GM12874 (cell line): ENCODE data around the gene SREBF2.

Source experiments
- TF ChIP-seq, protein P1 (sequence below): IDR thresholded peaks from 2 replicates; pipeline ENCODE4 v1.5.1; 2011; ENCODE audit warnings: low read depth, mild to moderate bottlenecking, control low read depth, low read length, moderate library complexity; ENCODE audit not compliant: insufficient read depth

The SREBF2 gene

GRCh38 chr22:41907436-41908401 lies 74.8 kb downstream of the SREBF2 start:
- TF ChIP-seq, protein P1, sequence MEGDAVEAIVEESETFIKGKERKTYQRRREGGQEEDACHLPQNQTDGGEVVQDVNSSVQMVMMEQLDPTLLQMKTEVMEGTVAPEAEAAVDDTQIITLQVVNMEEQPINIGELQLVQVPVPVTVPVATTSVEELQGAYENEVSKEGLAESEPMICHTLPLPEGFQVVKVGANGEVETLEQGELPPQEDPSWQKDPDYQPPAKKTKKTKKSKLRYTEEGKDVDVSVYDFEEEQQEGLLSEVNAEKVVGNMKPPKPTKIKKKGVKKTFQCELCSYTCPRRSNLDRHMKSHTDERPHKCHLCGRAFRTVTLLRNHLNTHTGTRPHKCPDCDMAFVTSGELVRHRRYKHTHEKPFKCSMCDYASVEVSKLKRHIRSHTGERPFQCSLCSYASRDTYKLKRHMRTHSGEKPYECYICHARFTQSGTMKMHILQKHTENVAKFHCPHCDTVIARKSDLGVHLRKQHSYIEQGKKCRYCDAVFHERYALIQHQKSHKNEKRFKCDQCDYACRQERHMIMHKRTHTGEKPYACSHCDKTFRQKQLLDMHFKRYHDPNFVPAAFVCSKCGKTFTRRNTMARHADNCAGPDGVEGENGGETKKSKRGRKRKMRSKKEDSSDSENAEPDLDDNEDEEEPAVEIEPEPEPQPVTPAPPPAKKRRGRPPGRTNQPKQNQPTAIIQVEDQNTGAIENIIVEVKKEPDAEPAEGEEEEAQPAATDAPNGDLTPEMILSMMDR, result no peak

DNA sequence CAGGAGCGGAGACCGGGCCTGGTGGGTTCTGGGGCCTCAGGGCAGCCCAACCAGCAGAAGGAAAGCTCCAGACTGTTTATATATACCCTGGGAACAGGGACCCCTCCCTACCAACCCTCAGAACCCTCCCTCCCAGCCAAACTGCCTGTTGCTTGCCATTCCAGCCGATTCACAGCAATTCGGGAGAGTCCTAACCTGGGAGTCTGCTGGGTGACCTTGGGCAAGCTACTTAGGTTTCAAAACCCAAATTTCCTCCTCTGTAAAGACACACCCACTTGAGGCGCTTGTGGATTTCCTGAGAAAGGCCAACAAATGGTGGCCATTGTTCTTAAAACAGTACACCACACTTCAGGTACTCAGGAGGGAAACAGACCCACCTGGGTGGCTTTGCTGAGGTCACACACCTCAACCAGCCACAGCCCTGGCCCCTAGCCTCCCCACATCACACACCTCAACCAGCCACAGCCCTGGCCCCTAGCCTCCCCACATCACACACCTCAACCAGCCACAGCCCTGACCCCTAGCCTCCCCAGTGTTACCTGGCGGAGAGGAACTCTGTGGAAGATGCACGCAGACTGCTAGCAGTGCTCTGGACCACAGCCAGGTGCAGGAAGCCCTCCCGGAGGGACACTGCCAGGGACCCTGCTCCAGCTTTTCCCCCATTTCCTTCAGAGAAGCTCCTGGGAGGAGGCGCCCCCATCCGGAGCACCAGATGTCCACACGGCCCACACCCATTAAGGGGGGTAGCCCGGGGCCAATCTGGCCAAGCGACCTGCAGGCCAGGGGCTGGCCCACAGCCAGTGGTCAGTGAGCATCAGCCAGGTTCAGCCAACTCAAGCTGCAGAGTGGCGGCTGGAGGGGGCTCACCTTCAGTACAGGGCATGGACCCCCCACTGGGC lies 75.8 kb downstream of the SREBF2 start:
- TF ChIP-seq, protein P1, result no peak

GRCh38 chr22:41909310-41910049 lies 76.6 kb downstream of the SREBF2 start:
- TF ChIP-seq, protein P1, result no peak

DNA sequence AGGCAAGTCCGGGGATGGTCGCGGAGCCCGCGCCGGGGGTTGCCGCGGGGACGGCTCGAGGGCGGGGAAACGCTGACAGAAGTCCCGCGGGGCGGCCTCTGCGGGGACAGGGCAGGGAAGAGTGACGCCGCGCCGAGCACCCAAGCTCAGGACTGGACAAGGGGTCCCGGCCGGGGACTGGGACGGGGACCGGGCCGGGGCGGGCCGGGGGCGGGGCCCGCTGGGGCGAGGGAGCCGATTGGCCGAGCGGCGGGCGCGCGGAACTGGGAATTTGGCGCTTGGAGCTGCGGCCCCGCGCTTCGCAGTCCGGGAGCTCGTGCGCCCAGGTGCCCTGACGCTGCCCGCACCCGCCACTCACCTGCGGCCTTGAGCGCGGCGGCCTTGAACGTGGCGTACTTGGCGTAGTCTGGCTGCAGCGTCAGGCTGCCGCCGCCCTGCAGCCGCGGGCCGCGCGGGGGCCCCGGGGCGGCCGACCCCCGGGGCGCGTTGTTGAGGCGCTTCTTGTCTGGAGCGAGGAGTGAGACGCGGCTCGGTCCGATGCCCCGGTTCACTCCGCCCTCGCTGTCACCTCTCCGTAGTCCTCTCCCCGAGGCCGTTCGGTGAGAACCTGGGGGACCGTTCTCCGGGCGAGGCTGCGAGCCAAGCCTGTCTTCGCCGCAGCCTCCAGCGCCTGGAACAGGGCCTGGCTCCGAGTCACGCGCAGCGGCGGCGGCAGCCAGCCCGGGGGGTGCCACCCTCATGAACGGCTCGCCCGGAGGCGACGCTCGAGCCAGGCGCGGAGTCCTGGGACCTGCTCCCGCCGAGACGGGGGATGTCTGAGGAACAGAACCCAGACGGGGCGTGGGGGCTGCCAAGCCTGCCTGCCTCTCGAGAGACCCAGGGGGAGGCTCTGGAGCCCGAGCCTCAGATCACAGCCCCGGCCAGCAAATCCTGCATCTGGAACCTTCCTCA lies 77.4 kb downstream of the SREBF2 start:
- TF ChIP-seq, protein P1, result no peak

DNA sequence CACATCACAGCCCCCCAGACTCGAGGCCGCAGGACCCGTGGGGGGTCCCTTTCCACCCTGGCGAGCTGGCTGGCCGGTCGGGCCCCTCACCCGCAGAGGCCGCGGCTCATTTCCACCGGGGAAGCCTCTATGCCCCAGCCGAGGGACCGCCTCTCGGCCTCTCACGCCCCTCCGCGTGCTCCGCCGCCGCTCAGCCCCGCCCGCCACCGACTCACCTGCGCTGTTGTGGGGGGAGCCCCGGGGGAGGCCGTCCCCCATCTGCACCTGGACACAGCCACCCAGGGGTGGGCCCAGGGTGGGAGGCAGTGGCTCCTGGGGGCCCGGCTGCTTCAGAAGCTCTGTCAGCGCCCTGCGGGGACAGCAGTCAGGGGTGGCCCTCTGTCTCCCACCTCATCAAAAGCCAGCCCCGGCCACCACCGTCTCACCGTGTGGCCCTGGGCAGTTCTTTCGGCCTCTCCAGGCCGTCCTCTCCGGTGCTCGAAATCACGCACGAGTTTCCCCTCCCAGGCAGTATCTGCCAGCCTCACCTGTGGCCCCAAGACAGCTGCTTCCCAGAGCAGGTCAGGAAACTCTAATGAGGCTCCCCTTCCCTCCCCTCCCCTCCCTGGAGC lies 78.2 kb downstream of the SREBF2 start:
- TF ChIP-seq, protein P1, result no peak

DNA sequence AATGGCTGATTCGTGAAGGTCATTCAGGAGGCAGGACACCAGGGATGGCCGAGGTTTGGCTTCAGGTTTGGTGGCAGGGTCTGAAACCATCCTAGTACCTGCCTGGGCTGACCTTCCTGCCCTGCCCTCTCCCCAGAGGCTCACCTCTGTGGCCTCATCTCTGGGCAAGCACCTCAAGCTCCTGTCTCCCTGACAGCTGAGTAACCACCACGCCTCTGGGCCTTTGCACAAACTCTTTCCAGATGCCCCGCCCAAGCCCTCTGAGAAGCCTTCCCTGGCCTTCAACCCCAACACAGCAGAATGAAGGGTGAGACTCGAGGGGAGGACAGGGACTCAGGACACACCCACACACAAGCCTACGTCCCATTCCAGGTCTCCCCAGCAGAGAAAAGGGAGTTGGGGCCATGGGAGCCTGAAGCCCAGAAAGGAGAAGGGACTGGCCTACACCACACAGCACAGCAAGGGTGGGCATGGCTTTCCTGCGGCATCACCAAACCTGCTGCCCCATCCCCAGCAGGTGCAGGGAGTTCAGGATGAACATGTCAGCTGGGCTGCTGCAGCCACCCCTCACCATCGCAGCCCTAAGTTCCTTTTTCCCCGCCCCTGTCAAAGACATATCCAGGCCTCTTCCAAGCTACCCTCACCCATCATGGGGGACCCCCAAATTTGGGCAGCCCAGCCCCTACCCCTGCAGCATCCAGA lies 79.6 kb downstream of the SREBF2 start:
- TF ChIP-seq, protein P1, result no peak
